ENCODE measurements around the gene EPO.

Gene EPO

DNA sequence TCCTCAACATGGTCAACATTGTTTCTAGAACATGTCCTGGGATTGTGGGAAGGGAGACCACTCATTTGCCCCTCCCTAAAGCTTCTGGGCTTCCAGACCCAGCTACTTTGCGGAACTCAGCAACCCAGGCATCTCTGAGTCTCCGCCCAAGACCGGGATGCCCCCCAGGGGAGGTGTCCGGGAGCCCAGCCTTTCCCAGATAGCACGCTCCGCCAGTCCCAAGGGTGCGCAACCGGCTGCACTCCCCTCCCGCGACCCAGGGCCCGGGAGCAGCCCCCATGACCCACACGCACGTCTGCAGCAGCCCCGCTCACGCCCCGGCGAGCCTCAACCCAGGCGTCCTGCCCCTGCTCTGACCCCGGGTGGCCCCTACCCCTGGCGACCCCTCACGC, at the start of gene EPO:
Gene EPO, plus strand, starts transcription at position 190 of the 392 bp plus-strand sequence. CDS start 513 bp downstream, outside the sequence.
- no peak for DNase-seq
- in situ Hi-C loops (cut with HindIII; ENCODE audit: low pct_ligation_motif_present, low pct_unique_long_range_greater_than_20kb, low sequenced_read_pairs), result loop anchor here (25.0 kb wide), 1 partner anchor 117 kb away; the partner anchor contains the start of gene EPHB4

DNA sequence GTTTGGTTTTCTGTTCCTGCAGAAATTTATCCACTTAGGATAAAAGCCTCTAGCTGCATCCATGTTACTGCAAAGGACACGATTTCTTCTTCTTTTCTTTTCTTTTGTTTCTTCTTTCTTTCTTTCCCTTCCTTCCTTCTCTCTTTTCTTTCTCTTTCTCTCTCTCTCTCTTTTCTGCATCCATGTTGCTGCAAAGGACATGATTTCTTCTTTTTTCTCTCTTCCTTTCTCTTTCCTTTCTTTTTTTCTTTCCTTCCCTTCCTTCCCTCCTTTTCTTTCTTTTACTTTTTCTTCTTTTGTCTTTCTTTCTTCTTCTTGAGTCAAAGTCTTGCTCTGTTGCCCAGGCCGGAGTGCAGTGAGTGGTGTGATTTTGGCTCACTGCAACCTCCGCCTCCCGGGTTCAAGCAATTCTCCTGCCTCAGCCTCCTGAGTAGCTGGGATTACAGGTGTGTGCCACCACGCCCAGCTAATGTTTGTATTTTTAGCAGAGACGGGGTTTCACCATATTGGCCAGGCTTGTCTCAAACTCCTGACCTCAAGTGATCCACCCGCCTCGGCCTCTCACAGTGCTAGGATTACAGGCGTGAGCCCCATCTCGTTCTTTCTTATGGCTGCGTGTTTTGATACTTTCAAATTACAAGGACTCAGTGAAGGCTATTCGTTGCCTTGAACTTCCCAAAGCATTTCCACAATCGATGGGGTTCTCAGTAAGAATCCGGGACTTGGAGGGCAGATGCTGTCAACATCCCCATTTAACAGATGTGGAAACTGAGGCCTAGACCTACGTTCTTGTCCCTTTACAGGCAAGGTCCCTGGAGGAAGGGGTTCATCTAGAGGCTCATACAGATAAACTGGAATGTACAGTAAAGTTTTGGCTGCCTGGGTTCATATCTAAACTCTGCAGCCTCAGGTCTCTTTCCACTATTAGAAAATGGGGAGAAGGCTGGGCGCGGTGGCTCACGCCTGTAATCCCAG, 48.6 kb upstream of the EPO start:
- in situ Hi-C loops (cut with HindIII; ENCODE audit: low pct_ligation_motif_present, low pct_unique_long_range_greater_than_20kb, low sequenced_read_pairs), result no loop called here
- no peak for DNase-seq

DNA sequence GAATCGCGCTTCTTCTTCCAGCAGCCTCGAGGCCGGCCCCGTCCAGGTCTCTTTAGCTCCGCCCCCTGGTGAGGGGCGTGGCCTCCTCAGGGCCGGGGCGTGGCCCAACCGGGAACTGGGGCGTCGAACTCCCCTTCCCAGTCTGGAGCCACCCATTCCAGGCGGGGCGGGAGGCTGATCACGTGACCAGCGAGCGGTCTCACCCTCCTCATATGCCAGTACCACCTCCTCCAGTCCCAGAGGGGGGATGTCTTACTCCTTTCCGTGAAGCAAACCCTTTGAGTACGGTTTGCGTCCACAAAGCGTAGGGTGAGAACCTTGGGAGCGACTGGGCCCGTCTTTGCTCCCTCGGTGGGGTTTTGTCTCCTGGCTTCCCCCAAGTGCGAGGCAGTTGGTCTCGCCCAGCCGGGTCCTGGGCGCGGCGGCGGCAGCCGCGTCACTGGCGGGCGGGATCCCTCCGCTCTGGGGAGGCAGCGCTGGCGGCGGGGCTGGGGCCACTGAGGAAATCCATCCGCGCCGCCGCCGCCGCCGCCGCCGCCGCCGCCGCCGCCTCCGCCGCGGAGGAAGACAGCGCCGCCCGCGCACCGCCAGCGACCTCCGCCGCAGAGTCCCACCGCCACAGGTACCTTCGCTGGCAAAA, 46.8 kb upstream of the EPO start, which contains the start of gene GNB2:
Gene GNB2, plus strand, starts transcription at position 439 of the 640 bp plus-strand sequence. CDS start 2,526 bp downstream, outside the sequence.
- peak; percentile 99 for DNase-seq
- in situ Hi-C loops (cut with HindIII; ENCODE audit: low pct_ligation_motif_present, low pct_unique_long_range_greater_than_20kb, low sequenced_read_pairs), result no loop called here

- DNase-seq, result peak; percentile 21
- in situ Hi-C loops (cut with HindIII; ENCODE audit: low pct_ligation_motif_present, low pct_unique_long_range_greater_than_20kb, low sequenced_read_pairs), result no loop called here
Measured at GRCh38 chr7:100673942-100674410, 46.3 kb upstream of the EPO start.

DNA sequence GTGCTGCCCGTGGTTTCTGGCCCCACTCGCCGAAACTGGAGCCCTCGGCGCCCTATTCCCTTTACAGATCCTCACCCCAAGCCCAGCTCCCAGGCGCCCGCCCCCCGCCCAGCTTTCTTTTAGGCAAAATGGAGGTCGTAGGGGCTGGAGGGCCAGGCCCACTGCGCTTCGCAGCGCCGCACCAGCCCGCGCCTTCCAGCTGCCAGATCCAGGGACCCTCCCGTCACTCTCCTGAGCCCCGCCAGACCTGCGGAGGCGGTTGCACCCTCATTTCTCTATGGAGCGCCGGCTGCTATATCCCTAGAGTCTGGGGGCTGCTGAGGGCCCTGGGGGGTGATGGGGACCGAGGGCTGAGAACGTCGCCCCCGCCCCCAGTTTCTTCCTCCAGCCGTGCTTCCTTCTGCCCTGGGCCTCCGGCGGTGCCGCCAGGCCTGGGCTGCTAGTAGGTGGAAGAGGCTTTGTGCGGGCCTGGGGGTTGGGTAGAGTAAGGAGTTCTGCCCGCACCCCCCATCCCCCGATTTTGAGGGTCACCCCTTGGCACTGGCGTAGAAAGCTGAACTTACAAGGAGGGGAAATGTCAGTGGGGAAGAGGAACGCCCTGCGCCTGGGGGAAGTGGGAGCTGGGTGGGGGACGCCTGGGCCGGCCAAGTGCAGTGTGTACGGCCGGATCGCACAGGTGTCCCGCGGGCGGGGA, 45.7 kb upstream of the EPO start:
- in situ Hi-C loops (cut with HindIII; ENCODE audit: low pct_ligation_motif_present, low pct_unique_long_range_greater_than_20kb, low sequenced_read_pairs), result no loop called here
- DNase-seq, result peak; percentile 28

- DNase-seq, result peak; percentile 27
- in situ Hi-C loops (cut with HindIII; ENCODE audit: low pct_ligation_motif_present, low pct_unique_long_range_greater_than_20kb, low sequenced_read_pairs), result no loop called here
Measured at GRCh38 chr7:100675105-100675451, 45.2 kb upstream of the EPO start.

DNA sequence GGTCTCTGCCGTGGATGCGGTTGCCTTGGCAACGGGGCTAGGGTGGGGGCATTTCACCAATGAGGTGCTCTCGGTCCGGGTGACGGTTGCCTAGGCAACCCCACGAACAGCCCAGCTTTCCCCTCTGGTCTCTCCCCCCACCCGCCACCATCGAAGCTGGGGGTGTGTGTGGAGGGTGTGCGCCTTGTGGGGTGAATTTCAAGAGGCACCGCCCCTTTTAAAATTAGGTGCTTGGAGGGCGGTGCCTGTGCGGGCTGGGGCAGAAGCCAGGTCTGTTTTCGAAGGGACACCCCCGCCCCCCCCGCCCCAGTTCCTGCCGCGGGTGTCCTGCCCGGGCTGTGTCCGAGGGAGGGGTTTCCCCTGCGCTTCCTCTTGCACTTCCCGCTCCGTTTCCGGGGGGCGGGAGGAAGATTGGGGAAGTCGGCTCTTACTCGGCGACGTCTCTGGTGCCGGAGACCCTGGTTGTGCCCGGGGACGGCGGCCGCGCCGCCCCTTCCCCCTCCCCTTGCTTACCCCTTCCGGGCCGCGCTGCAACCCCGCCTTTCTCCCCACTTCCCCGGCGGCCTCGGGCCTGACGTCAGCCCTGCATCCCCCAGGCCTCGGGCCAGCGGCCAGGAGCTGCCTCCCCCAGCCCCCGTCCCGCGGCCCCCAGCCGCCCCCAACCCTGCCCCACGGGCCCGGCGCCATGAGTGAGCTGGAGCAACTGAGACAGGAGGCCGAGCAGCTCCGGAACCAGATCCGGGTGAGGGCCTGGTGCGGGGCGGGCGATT, 44.5 kb upstream of the EPO start:
- in situ Hi-C loops (cut with HindIII; ENCODE audit: low pct_ligation_motif_present, low pct_unique_long_range_greater_than_20kb, low sequenced_read_pairs), result no loop called here
- peak; percentile 59 for DNase-seq

DNA sequence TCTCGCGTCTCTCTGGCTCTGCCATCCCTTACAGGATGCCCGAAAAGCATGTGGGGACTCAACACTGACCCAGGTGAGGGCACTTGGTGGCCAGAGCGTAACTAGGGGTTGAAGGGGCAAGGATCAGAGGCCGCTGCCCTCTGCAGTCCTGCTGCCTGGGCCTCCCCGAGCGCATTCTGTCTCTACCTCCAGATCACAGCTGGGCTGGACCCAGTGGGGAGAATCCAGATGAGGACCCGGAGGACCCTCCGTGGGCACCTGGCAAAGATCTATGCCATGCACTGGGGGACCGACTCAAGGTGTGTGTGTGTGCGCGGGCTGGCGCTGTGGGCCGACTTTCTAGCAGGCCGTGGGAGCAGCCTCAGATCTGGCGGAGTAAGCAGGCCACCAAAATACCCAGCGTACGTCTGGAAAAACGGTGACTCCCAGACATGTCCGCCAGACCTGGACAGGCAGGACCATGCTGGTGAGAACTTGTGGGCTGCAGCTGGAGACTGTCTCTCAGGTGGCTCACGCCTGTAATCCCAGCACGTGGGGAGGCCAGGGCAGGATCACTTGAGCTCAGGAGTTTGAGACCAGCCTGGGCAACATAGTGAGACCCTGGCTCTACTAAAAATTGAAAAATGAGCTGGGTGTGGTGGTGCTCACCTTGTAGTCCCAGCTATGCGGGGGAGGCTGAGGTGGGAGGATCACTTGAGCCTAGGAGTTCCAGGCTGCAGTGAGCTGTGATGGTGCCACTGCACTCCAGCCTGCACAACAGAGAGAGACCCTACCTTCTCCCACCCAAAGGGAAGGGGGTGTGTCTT, 43.6 kb upstream of the EPO start:
- no peak for DNase-seq
- in situ Hi-C loops (cut with HindIII; ENCODE audit: low pct_ligation_motif_present, low pct_unique_long_range_greater_than_20kb, low sequenced_read_pairs), result no loop called here

DNA sequence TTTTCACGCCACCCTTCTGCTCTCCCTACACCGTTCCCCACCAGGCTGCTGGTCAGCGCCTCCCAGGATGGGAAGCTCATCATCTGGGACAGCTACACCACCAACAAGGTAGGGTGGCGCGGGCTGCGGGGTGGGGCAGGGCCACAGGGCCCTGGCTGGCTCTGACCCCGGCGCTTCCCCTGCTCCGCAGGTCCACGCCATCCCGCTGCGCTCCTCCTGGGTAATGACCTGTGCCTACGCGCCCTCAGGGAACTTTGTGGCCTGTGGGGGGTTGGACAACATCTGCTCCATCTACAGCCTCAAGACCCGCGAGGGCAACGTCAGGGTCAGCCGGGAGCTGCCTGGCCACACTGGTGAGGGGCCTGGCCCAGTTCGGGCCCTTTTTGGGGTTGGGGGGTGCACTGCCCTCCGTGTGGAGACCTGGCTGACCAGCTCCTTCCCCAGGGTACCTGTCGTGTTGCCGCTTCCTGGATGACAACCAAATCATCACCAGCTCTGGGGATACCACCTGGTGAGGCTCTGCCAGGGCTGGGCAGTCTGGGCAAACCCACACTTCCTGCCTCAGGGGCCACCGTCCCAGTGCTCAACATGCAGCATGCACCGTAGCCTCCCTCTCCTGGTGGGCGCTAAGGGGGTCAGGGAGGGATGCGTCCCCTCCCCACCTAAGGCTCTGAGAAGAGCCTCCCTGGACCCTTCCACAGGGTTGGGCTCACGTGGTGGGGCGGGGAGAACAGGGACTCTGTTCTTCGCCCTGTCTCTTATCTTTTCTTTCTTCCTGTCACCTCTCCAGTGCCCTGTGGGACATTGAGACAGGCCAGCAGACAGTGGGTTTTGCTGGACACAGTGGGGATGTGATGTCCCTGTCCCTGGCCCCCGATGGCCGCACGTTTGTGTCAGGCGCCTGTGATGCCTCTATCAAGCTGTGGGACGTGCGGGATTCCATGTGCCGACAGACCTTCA, 42.7 kb upstream of the EPO start:
- in situ Hi-C loops (cut with HindIII; ENCODE audit: low pct_ligation_motif_present, low pct_unique_long_range_greater_than_20kb, low sequenced_read_pairs), result no loop called here
- DNase-seq, result no peak

- DNase-seq, result no peak
- in situ Hi-C loops (cut with HindIII; ENCODE audit: low pct_ligation_motif_present, low pct_unique_long_range_greater_than_20kb, low sequenced_read_pairs), result no loop called here
Measured at GRCh38 chr7:100678291-100678984, 41.8 kb upstream of the EPO start.

GRCh38 chr7:100679129-100679926, 40.9 kb upstream of the EPO start:
- DNase-seq, result no peak
- in situ Hi-C loops (cut with HindIII; ENCODE audit: low pct_ligation_motif_present, low pct_unique_long_range_greater_than_20kb, low sequenced_read_pairs), result no loop called here

DNA sequence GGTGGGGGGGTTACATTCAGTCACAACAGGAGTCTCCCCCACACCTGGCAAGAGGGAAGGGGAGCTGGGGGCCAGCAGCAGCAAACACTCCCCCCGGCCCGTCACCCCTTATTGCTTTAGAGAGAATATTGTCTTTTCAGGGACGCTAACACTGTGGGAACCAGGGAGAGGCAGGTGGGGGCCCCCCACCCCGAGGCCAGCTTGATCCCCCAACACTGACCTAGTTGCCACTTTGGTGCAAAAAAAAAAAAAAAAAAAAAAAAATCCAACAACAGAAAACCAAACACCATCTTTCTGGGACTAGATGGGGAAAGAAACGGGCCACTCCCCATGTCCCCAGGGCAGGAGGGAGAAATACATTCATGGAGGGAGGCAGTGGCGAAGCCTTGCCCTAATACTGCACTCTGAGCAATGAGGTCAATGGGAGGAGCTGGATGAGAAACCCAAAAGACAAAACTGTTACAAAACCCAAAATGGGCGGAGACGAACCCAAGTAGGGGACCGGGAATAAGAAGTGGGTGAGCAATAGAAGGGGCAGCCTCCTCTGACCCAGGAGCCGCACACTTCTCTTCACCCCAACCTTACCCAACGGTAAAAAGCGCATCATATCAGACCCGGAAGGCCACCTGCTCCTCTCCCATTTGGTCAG, 40.2 kb upstream of the EPO start:
- in situ Hi-C loops (cut with HindIII; ENCODE audit: low pct_ligation_motif_present, low pct_unique_long_range_greater_than_20kb, low sequenced_read_pairs), result no loop called here
- no peak for DNase-seq

DNA sequence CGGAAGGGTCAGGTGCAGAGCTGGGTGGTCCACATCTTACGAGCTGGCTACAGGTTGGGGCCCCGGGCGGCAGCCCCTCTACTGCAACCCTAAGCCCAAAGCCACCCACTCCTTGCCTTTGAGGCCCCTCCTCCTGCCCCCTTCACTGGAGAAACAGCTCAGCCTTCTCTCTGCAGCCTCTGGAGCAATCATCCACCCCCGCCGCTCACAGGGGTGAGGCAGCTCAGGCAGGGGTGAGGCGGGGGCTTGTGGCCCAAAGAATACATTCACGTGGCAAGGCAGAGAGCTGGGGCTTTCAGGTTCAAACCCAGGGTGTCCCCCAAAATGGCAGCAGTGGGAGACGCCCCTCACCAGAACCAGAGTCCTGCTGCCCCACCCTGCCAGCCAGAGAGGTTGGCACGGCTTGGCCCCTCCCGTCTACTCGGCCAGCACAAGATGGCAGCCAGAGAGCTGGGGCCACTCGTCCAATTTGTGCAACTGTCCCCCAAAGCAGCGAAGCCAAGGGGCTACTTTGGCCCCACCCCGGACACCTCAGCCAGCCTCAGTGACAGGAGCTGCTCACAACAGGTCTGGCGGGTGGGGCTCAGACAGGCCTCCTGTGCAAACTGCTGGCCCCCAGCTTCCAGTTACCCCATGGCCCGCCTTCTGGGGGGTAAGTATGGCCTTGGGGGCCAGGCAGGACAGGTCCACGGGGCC, 39.5 kb upstream of the EPO start:
- in situ Hi-C loops (cut with HindIII; ENCODE audit: low pct_ligation_motif_present, low pct_unique_long_range_greater_than_20kb, low sequenced_read_pairs), result no loop called here
- DNase-seq, result no peak

DNA sequence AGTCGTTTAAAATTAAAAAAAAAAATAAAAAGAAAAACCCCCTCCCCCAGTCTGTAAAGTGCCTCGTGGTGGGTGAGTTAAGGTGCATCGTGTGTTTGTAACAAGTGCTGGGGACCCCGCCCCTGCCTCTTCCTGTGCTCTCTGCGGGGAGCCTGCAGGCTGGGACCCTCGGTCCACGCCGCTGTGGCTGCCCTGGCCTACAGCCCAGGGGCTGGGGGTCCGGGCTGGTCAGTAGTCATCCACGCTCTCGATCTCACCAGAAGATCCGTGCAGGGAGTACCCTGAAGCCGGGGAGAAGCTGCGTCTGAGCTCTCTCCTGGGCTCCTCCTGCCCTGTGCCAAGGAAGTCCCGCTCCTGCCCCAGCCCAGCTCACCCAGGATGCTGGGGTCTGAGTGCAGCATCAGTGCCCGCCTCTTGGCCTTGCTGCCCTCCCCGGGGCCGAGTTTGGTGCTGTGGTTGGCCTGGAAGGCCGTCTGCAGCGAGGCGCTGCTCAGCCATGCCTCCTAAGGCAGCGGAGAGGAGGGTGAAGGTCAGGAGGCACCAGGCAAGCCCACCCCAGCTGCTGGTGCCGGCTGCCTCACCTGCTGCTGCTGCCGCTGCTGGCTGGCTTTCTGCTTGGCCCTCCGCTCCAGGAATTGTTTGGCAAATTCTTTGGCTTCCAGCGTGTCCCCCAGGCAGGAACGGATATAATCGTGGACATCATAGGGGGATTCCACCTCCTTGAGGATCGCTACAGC, 38.6 kb upstream of the EPO start:
- DNase-seq, result no peak
- in situ Hi-C loops (cut with HindIII; ENCODE audit: low pct_ligation_motif_present, low pct_unique_long_range_greater_than_20kb, low sequenced_read_pairs), result no loop called here

All from ACHN (cell line).